Upper lobe of left lung (tissue), 6 donors: ENCODE data around the gene NENF. TPM values are rescaled to one million over a fixed set of nuclear protein-coding genes. Genes with fewer than 3 reads are reported as not detected.

ENCODE experiments used
- ATAC-seq, 2 donors: fragments of 200-7000 bp; cut with Tn5 transposase; one replicate each; pipeline ENCODE4 v1.9.1; 2022; ENCODE audit warnings: mild to moderate bottlenecking in 2 of 2, moderate library complexity in 2 of 2; ENCODE audit not compliant: low FRiP score in 2 of 2
- DNase-seq, 2 donors: peaks; one replicate each; pipeline ENCODE4 v3.0.0-alpha.2; 2019 to 2020
- H3K27ac ChIP-seq, 4 donors: fragments of 200-600 bp; sonication (generic); one replicate each; pipeline ENCODE4 v1.5.1; 2016 to 2019
- H3K27me3 ChIP-seq, 4 donors: fragments of 200-600 bp; sonication (generic); one replicate each; pipeline ENCODE4 v1.5.1; 2017 to 2019
- H3K36me3 ChIP-seq, 4 donors: fragments of 200-600 bp; sonication (generic); one replicate each; pipeline ENCODE4 v1.5.1; 2016 to 2019
- H3K4me1 ChIP-seq, 4 donors: fragments of 200-600 bp; sonication (generic); one replicate each; pipeline ENCODE4 v1.5.1; 2018 to 2019
- H3K4me3 ChIP-seq, 4 donors: fragments of 200-600 bp; sonication (generic); one replicate each; pipeline ENCODE4 v1.5.1; 2017 to 2019; ENCODE audit warnings: mild to moderate bottlenecking in 2 of 4, moderate library complexity in 1 of 4
- H3K9me3 ChIP-seq, 4 donors: fragments of 200-600 bp; sonication (generic); one replicate each; pipeline ENCODE4 v1.5.1; 2018 to 2019
- EP300 ChIP-seq, 4 donors: sonication (generic); formaldehyde crosslinking; IDR thresholded peaks; one replicate each; pipeline ENCODE4 v1.5.1; 2017; ENCODE audit warnings: antibody characterized with exemption in 4 of 4, control low read depth in 2 of 4
- POLR2A ChIP-seq, 4 donors: fragments of 450-650 bp; IDR thresholded peaks; one replicate each; pipeline ENCODE4 v1.5.1; 2016 to 2017; ENCODE audit warnings: antibody characterized with exemption in 4 of 4, mild to moderate bottlenecking in 2 of 4
- POLR2AphosphoS5 ChIP-seq, 2 donors: sonication (generic); formaldehyde crosslinking; IDR thresholded peaks; one replicate each; pipeline ENCODE4 v1.5.1; 2017; ENCODE audit warnings: antibody characterized with exemption in 2 of 2
- WGBS, 2 donors: methylation state at CpG; one replicate each; pipeline ENCODE4 v1.1.5; 2017 to 2018; 5-methylcytosine and 5-hydroxymethylcytosine counted together
- total RNA-seq, 6 donors: library from RNA; depleted of rRNA in 4 of 6; stranded (reverse); fragments of >200 nt in 4 of 6; gene quantifications; one replicate each; pipeline versions ENCODE4 v1.1.0 to v1.2.1, GENCODE V29; 2016 to 2021
- TF ChIP-seq, protein P1 (sequence below), 6 experiments: fragments of 450-650 bp in 4 of 6; fragments of 200-600 bp in 2 of 6; sonication (generic) in 2 of 6; IDR thresholded peaks; one replicate each; pipeline ENCODE4 v1.5.1; 2016 to 2019; ENCODE audit warnings: antibody characterized with exemption in 6 of 6
- donor health status: DM: no; HTN: no; CAD: no; lungs with moderate emphysema.
- donor health status: DM: no; HTN: yes; CAD: no; lungs with severe emphysema.

NENF gene
- total RNA-seq, 6 donors from 2014 or later = 21.0 to 67.5 (median 50.1) TPM

DNA sequence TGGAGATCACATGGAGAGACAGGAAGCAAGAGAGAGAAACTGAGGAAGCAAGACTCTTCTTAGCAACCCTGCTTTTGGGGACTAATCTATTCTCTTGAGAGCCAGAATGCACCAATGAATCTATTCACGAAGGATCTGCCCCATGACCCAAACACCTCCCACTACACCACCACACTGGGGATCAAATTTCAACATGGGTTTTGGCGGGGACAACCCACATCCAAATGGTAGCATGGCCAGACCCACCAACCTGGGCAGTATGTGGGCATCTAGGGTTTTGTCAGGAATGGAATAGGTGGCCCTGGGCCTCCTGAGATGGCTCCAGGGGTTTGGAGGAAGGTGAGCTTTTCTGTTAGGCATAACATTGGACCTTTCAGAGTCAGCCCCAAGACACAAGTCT, 33.7 kb downstream of the NENF start:
- no peak for DNase-seq
- peak overlapping the region in 1 of 4 donors; percentile 24 for H3K27ac ChIP-seq
- peaks cover 0 to 9% (median 0%) of the 10 kb centered on the region in 4 donors for H3K4me1 ChIP-seq
- H3K9me3 ChIP-seq = no peaks in the 10 kb centered on the region
- TF ChIP-seq POLR2AphosphoS5 (IDR thresholded peaks at IDR 0.05) (no peak), EP300 (IDR thresholded peaks at IDR 0.05) (no peak), POLR2A (IDR thresholded peaks at IDR 0.05) (no peak)
- TF ChIP-seq, protein P1, sequence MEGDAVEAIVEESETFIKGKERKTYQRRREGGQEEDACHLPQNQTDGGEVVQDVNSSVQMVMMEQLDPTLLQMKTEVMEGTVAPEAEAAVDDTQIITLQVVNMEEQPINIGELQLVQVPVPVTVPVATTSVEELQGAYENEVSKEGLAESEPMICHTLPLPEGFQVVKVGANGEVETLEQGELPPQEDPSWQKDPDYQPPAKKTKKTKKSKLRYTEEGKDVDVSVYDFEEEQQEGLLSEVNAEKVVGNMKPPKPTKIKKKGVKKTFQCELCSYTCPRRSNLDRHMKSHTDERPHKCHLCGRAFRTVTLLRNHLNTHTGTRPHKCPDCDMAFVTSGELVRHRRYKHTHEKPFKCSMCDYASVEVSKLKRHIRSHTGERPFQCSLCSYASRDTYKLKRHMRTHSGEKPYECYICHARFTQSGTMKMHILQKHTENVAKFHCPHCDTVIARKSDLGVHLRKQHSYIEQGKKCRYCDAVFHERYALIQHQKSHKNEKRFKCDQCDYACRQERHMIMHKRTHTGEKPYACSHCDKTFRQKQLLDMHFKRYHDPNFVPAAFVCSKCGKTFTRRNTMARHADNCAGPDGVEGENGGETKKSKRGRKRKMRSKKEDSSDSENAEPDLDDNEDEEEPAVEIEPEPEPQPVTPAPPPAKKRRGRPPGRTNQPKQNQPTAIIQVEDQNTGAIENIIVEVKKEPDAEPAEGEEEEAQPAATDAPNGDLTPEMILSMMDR (IDR thresholded peaks at IDR 0.05) = no peak
- no peaks in the 10 kb centered on the region for H3K27me3 ChIP-seq
- ATAC-seq = no peak
- H3K36me3 ChIP-seq = no peaks in the 10 kb centered on the region
- H3K4me3 ChIP-seq = no peak overlapping the region
- WGBS, 2 donors = 88 to 89% methylated on average over 1 to 2 of the region's 2 CpGs

DNA sequence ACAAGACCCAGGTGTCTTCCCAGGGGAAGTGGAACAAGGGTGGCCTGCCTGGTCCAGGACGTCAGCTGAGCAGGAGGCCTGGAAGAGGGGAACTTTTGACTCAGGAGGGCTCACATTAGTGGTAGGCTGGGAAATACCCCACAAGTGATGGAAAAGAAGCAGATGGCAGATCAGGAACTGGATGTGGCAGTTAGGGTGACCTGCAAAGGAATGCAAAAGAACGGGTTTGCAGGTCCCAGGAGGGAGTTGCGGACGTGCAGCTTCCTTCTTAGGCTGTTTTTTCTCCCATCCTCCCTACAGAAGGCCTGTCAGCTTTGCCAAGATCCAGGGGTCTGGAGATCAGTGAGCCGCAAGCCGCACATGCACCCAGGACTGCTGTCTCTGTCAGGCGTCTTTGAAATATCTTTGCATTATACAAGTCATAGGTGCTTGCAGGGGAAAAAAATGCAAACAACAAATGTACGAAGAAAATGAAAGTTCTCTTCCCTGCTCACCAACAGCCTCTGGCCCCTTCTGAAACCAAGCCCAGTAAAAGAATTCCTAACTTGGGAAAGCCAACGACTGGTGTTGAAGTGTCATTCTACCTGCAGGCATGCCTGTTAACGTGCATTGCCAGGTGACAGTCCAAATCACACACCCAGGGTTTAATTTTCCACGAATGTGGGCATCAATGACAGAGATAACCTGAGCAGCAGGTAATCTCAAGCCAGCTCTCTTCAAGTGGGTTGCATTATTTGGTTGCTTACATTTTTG, 34.4 kb downstream of the NENF start:
- TF ChIP-seq POLR2AphosphoS5 (IDR thresholded peaks at IDR 0.05) (no peak), POLR2A (IDR thresholded peaks at IDR 0.05) (no peak), EP300 (IDR thresholded peaks at IDR 0.05) (no peak)
- TF ChIP-seq, protein P1 (IDR thresholded peaks at IDR 0.05) = no peak
- WGBS, 2 donors = 70 to 76% methylated on average over 11 of the region's 11 CpGs
- no peaks in the 10 kb centered on the region for H3K36me3 ChIP-seq
- no peaks in the 10 kb centered on the region for H3K9me3 ChIP-seq
- no peak for DNase-seq
- no peak for ATAC-seq
- H3K27me3 ChIP-seq = no peaks in the 10 kb centered on the region
- H3K4me1 ChIP-seq = peaks cover 0 to 9% (median 0%) of the 10 kb centered on the region in 4 donors
- peak overlapping the region in 1 of 4 donors; percentile 19 for H3K4me3 ChIP-seq
- peak overlapping the region in 1 of 4 donors; percentile 24 for H3K27ac ChIP-seq

DNA sequence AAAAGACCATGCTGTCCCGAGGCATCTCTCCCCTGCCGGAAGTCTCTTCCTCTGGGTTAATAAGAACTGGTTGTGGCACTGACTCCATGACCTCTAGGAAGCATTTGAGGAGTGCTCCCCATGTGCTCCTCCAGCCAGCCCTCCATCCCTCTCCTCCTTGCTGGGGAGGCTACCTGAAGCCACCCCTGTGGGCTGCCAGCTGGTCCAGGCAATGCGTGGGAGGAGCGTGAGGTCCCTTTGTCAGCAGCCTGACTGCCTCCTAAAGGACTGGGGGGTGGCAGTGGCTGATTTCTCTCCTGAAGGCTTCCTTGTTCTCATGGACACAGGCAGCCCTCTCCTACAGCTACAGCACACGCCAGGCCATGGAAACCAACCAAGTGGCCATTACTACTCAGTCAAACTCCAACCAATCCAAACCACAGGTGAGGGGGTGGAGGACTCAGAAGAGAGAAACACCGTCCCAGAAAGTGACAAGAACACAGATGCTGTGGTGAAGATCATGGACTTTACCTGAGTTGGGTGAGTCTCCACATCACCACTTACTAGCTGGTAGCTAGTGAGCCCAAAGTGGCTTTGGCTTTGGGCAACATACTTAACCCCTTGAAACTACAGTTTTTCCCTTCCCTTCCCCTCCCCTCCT, 35.2 kb downstream of the NENF start:
- no peak for TF ChIP-seq POLR2A (IDR thresholded peaks at IDR 0.05)
- TF ChIP-seq POLR2AphosphoS5 (IDR thresholded peaks at IDR 0.05) = no peak
- H3K36me3 ChIP-seq = no peaks in the 10 kb centered on the region
- peaks cover 0 to 9% (median 0%) of the 10 kb centered on the region in 4 donors for H3K4me1 ChIP-seq
- no peak for ATAC-seq
- no peaks in the 10 kb centered on the region for H3K9me3 ChIP-seq
- no peaks in the 10 kb centered on the region for H3K27me3 ChIP-seq
- H3K27ac ChIP-seq = no peak overlapping the region
- 88 to 91% methylated on average over 5 to 6 of the region's 6 CpGs for WGBS, 2 donors
- no peak overlapping the region for H3K4me3 ChIP-seq
- DNase-seq = no peak

DNA sequence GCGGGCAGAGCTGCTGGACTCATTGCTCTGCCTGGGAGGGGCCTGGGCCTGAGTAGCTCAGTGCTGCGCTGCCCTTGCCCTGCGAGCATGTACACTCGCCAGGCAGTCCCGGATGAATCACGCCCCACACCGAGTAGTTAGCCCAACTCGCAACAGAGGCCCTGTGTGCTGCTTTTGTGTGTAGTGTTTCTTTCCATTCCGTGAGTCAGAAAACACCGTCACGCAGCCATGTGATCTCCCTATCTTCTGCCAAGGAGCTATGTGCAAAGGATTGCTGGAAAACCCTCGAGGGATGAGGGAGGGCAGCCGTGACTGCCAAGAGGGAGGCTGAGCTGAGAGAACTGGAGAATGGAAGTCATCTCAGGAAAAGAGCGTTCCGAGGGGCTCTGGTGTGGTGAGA, 37.3 kb downstream of the NENF start:
- peak in 1 of 2 donors; percentile 41 for DNase-seq
- WGBS, 2 donors = 56 to 65% methylated on average over 13 to 15 of the region's 15 CpGs

DNA sequence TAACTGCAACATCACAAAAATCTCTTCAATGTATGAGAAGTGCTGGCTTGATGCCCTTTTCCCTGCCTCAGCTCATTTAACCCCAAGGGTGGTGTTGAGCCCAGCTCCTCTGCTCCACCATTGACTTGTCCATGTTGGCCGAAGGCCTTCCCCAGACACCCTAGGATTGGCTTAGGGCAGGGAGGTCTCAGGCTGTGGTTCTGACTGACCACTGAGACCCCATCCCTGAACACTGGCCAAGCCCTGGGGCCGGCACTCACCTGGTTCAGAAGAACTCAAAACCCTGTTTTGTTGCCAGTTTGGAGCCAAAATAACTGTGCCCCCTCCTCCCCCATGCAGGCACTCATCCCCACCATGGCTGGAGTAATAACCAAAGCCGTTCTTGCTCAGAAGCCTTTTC, 38.6 kb downstream of the NENF start:
- TF ChIP-seq POLR2A (IDR thresholded peaks at IDR 0.05) = no peak
- no peak for TF ChIP-seq EP300 (IDR thresholded peaks at IDR 0.05)
- no peak for TF ChIP-seq POLR2AphosphoS5 (IDR thresholded peaks at IDR 0.05)
- TF ChIP-seq, protein P1 (IDR thresholded peaks at IDR 0.05) = no peak
- Histone ChIP-seq H3K27me3 (no peaks in the 10 kb centered on the region), H3K36me3 (no peaks in the 10 kb centered on the region), H3K4me3 (no peak overlapping the region), H3K4me1 (peaks cover 0 to 9% (median 0%) of the 10 kb centered on the region in 4 donors), H3K9me3 (no peaks in the 10 kb centered on the region), H3K27ac (no peak overlapping the region)
- no peak for DNase-seq
- no peak for ATAC-seq
- WGBS, 2 donors = 96 to 100% methylated on average over 3 of the region's 3 CpGs

More for the DNA sequence above, 37.3 kb downstream of the NENF start:
- peaks cover 0 to 9% (median 0%) of the 10 kb centered on the region in 4 donors for H3K4me1 ChIP-seq
- TF ChIP-seq POLR2A (IDR thresholded peaks at IDR 0.05) = no peak
- TF ChIP-seq POLR2AphosphoS5 (IDR thresholded peaks at IDR 0.05) = peak; percentile 32 to 73
- no peaks in the 10 kb centered on the region for H3K9me3 ChIP-seq
- H3K4me3 ChIP-seq = no peak overlapping the region
- no peaks in the 10 kb centered on the region for H3K27me3 ChIP-seq
- H3K36me3 ChIP-seq = no peaks in the 10 kb centered on the region
- peak overlapping the region in 1 of 4 donors; percentile 21 for H3K27ac ChIP-seq
- peak; percentile 81 to 96 for ATAC-seq
